NCI-H1048 (cell line): ENCODE measurements around the gene ZCCHC3.
A peak's percentile ranks its signal among the peaks of the same experiment; 100 is the strongest.
"Not testable (repeated sequence)": the region's sequence is repeated elsewhere in the genome, so short reads cannot be mapped to it uniquely, and the experiment has no call there.

Source experiments
- DNase-seq: peaks from one replicate; lab custom pipeline; 2025; lab: John Stamatoyannopoulos, UW

Gene ZCCHC3

GRCh38 chr20:297098-297924 is at the start of gene ZCCHC3:
Gene ZCCHC3, plus strand, starts transcription at chr20:297570. Its CDS starts 17 bp downstream, at chr20:297587.
- DNase-seq, result peak; percentile 80

GRCh38 chr20:251354-251753 is 46.0 kb upstream of the ZCCHC3 start:
- DNase-seq, result no peak

GRCh38 chr20:252801-253200 is 44.6 kb upstream of the ZCCHC3 start:
- no peak for DNase-seq

GRCh38 chr20:253447-253846 is 43.9 kb upstream of the ZCCHC3 start:
- DNase-seq, result not testable (repeated sequence)

- DNase-seq, result no peak
Measured at GRCh38 chr20:257419-257818, 40.0 kb upstream of the ZCCHC3 start, which contains the start of gene DEFB132. Gene DEFB132, plus strand, starts transcription at chr20:257724. Its CDS starts 55 bp downstream, at chr20:257779.

- DNase-seq, result no peak
Measured at GRCh38 chr20:258269-258858, 39.0 kb upstream of the ZCCHC3 start.

- DNase-seq, result no peak
Measured at GRCh38 chr20:258963-259362, 38.4 kb upstream of the ZCCHC3 start.

GRCh38 chr20:259981-260380 is 37.4 kb upstream of the ZCCHC3 start:
- DNase-seq, result no peak

- no peak for DNase-seq
Measured at GRCh38 chr20:263701-264100, 33.7 kb upstream of the ZCCHC3 start.

- DNase-seq, result peak; percentile 31
Measured at GRCh38 chr20:266596-267562, 30.5 kb upstream of the ZCCHC3 start.

- no peak for DNase-seq
Measured at GRCh38 chr20:270517-270916, 26.9 kb upstream of the ZCCHC3 start.

- DNase-seq, result no peak
Measured at GRCh38 chr20:271069-271468, 26.3 kb upstream of the ZCCHC3 start.

GRCh38 chr20:271528-271927 is 25.8 kb upstream of the ZCCHC3 start:
- no peak for DNase-seq

GRCh38 chr20:272718-273117 is 24.7 kb upstream of the ZCCHC3 start:
- DNase-seq, result no peak

GRCh38 chr20:273884-274283 is 23.5 kb upstream of the ZCCHC3 start:
- DNase-seq, result no peak

- no peak for DNase-seq
Measured at GRCh38 chr20:275791-276190, 21.6 kb upstream of the ZCCHC3 start.

- DNase-seq, result no peak
Measured at GRCh38 chr20:276620-277495, 20.5 kb upstream of the ZCCHC3 start.

- no peak for DNase-seq
Measured at GRCh38 chr20:277496-277781, 19.9 kb upstream of the ZCCHC3 start.

GRCh38 chr20:278181-278580 is 19.2 kb upstream of the ZCCHC3 start:
- DNase-seq, result no peak

- no peak for DNase-seq
Measured at GRCh38 chr20:278607-279571, 18.5 kb upstream of the ZCCHC3 start.
